ENCODE data around the gene MAP3K5. TPM values are rescaled to one million over a fixed set of nuclear protein-coding genes. Genes with fewer than 3 reads are reported as not detected.
"Not testable (repeated sequence)": the region's sequence is repeated elsewhere in the genome, so short reads cannot be mapped to it uniquely, and the experiment has no call there.

The MAP3K5 gene
- polyA plus RNA-seq, 2 donors = 5.2 to 5.6 TPM

- H3K4me3 ChIP-seq (ENCODE audit: low read depth in 1 of 2, low read length in 2 of 2) = no peak overlapping the region
- 88 to 92% methylated on average over 2 of the region's 2 CpGs for WGBS, 2 donors
- no peaks in the 10 kb centered on the region for H3K4me1 ChIP-seq (ENCODE audit: control insufficient read depth in 2 of 2, insufficient read depth in 2 of 2, low read length in 1 of 2)
- no peaks in the 10 kb centered on the region for H3K27me3 ChIP-seq (ENCODE audit: control insufficient read depth in 1 of 2, insufficient read depth in 2 of 2, low read length in 2 of 2)
- H3K27ac ChIP-seq (ENCODE audit: low read depth in 2 of 2, low read length in 1 of 2) = no peak overlapping the region
- H3K36me3 ChIP-seq (ENCODE audit: control insufficient read depth in 2 of 2, insufficient read depth in 2 of 2, low read length in 1 of 2) = no peaks in the 10 kb centered on the region
- H3K9me3 ChIP-seq (ENCODE audit: control insufficient read depth in 2 of 2, insufficient read depth in 1 of 2, low read depth in 1 of 2, low read length in 1 of 2) = no peaks in the 10 kb centered on the region
Measured at GRCh38 chr6:136795386-136795785, 3.1 kb upstream of the MAP3K5 start.

- Histone ChIP-seq H3K9me3 (ENCODE audit: control insufficient read depth in 2 of 2, insufficient read depth in 1 of 2, low read depth in 1 of 2, low read length in 1 of 2) (no peaks in the 10 kb centered on the region), H3K27ac (ENCODE audit: low read depth in 2 of 2, low read length in 1 of 2) (peak overlapping the region in 1 of 2 donors; percentile 95), H3K4me1 (ENCODE audit: control insufficient read depth in 2 of 2, insufficient read depth in 2 of 2, low read length in 1 of 2) (no peaks in the 10 kb centered on the region), H3K27me3 (ENCODE audit: control insufficient read depth in 1 of 2, insufficient read depth in 2 of 2, low read length in 2 of 2) (no peaks in the 10 kb centered on the region), H3K36me3 (ENCODE audit: control insufficient read depth in 2 of 2, insufficient read depth in 2 of 2, low read length in 1 of 2) (no peaks in the 10 kb centered on the region), H3K4me3 (ENCODE audit: low read depth in 1 of 2, low read length in 2 of 2) (peak overlapping the region; percentile 81 to 96)
- 18 to 21% methylated on average over 8 of the region's 8 CpGs for WGBS, 2 donors
Measured at GRCh38 chr6:136793363-136793762, 1.1 kb upstream of the MAP3K5 start.

- Histone ChIP-seq H3K27me3 (ENCODE audit: control insufficient read depth in 1 of 2, insufficient read depth in 2 of 2, low read length in 2 of 2) (no peaks in the 10 kb centered on the region), H3K9me3 (ENCODE audit: control insufficient read depth in 2 of 2, insufficient read depth in 1 of 2, low read depth in 1 of 2, low read length in 1 of 2) (no peaks in the 10 kb centered on the region), H3K36me3 (ENCODE audit: control insufficient read depth in 2 of 2, insufficient read depth in 2 of 2, low read length in 1 of 2) (no peaks in the 10 kb centered on the region), H3K4me3 (ENCODE audit: low read depth in 1 of 2, low read length in 2 of 2) (peak overlapping the region; percentile 81 to 96), H3K4me1 (ENCODE audit: control insufficient read depth in 2 of 2, insufficient read depth in 2 of 2, low read length in 1 of 2) (no peaks in the 10 kb centered on the region), H3K27ac (ENCODE audit: low read depth in 2 of 2, low read length in 1 of 2) (peak overlapping the region; percentile 94 to 95)
- WGBS, 2 donors = 0 to 1% methylated on average over 9 to 46 of the region's 46 CpGs
Measured at GRCh38 chr6:136792095-136792409, 225 bp downstream of the MAP3K5 start.

GRCh38 chr6:136791296-136792094 is 782 bp downstream of the MAP3K5 start:
- no peaks in the 10 kb centered on the region for H3K36me3 ChIP-seq (ENCODE audit: control insufficient read depth in 2 of 2, insufficient read depth in 2 of 2, low read length in 1 of 2)
- H3K9me3 ChIP-seq (ENCODE audit: control insufficient read depth in 2 of 2, insufficient read depth in 1 of 2, low read depth in 1 of 2, low read length in 1 of 2) = no peaks in the 10 kb centered on the region
- H3K27ac ChIP-seq (ENCODE audit: low read depth in 2 of 2, low read length in 1 of 2) = peak overlapping the region; percentile 94 to 95
- WGBS, 2 donors = 1% methylated on average over 62 of the region's 62 CpGs
- peak overlapping the region; percentile 81 to 96 for H3K4me3 ChIP-seq (ENCODE audit: low read depth in 1 of 2, low read length in 2 of 2)
- peaks cover 0 to 3% of the 10 kb centered on the region in 2 donors for H3K4me1 ChIP-seq (ENCODE audit: control insufficient read depth in 2 of 2, insufficient read depth in 2 of 2, low read length in 1 of 2)
- no peaks in the 10 kb centered on the region for H3K27me3 ChIP-seq (ENCODE audit: control insufficient read depth in 1 of 2, insufficient read depth in 2 of 2, low read length in 2 of 2)

GRCh38 chr6:136790411-136791295 is 1.6 kb downstream of the MAP3K5 start:
- Histone ChIP-seq H3K4me1 (ENCODE audit: control insufficient read depth in 2 of 2, insufficient read depth in 2 of 2, low read length in 1 of 2) (peaks cover 0 to 3% of the 10 kb centered on the region in 2 donors), H3K36me3 (ENCODE audit: control insufficient read depth in 2 of 2, insufficient read depth in 2 of 2, low read length in 1 of 2) (no peaks in the 10 kb centered on the region), H3K27me3 (ENCODE audit: control insufficient read depth in 1 of 2, insufficient read depth in 2 of 2, low read length in 2 of 2) (no peaks in the 10 kb centered on the region), H3K9me3 (ENCODE audit: control insufficient read depth in 2 of 2, insufficient read depth in 1 of 2, low read depth in 1 of 2, low read length in 1 of 2) (no peaks in the 10 kb centered on the region), H3K4me3 (ENCODE audit: low read depth in 1 of 2, low read length in 2 of 2) (peak overlapping the region; percentile 81 to 96), H3K27ac (ENCODE audit: low read depth in 2 of 2, low read length in 1 of 2) (peak overlapping the region; percentile 94 to 95)
- WGBS, 2 donors = 18 to 22% methylated on average over 7 of the region's 7 CpGs

GRCh38 chr6:136789440-136789839 is 2.8 kb downstream of the MAP3K5 start:
- H3K4me3 ChIP-seq (ENCODE audit: low read depth in 1 of 2, low read length in 2 of 2) = peak overlapping the region; percentile 3 to 31
- H3K27me3 ChIP-seq (ENCODE audit: control insufficient read depth in 1 of 2, insufficient read depth in 2 of 2, low read length in 2 of 2); H3K27ac ChIP-seq (ENCODE audit: low read depth in 2 of 2, low read length in 1 of 2); H3K4me1 ChIP-seq (ENCODE audit: control insufficient read depth in 2 of 2, insufficient read depth in 2 of 2, low read length in 1 of 2); H3K36me3 ChIP-seq (ENCODE audit: control insufficient read depth in 2 of 2, insufficient read depth in 2 of 2, low read length in 1 of 2); H3K9me3 ChIP-seq (ENCODE audit: control insufficient read depth in 2 of 2, insufficient read depth in 1 of 2, low read depth in 1 of 2, low read length in 1 of 2): not testable (repeated sequence)
- 87 to 90% methylated on average over 3 of the region's 3 CpGs for WGBS, 2 donors

- H3K4me3 ChIP-seq (ENCODE audit: low read depth in 1 of 2, low read length in 2 of 2) = no peak overlapping the region
- no peaks in the 10 kb centered on the region for H3K27me3 ChIP-seq (ENCODE audit: control insufficient read depth in 1 of 2, insufficient read depth in 2 of 2, low read length in 2 of 2)
- H3K4me1 ChIP-seq (ENCODE audit: control insufficient read depth in 2 of 2, insufficient read depth in 2 of 2, low read length in 1 of 2) = peaks cover 4 to 12% of the 10 kb centered on the region in 2 donors
- H3K36me3 ChIP-seq (ENCODE audit: control insufficient read depth in 2 of 2, insufficient read depth in 2 of 2, low read length in 1 of 2) = peaks cover 0 to 3% of the 10 kb centered on the region in 2 donors
- no peaks in the 10 kb centered on the region for H3K9me3 ChIP-seq (ENCODE audit: control insufficient read depth in 2 of 2, insufficient read depth in 1 of 2, low read depth in 1 of 2, low read length in 1 of 2)
- WGBS, 2 donors = 66 to 73% methylated on average over 7 of the region's 7 CpGs
- H3K27ac ChIP-seq (ENCODE audit: low read depth in 2 of 2, low read length in 1 of 2) = peak overlapping the region in 1 of 2 donors; percentile 15
Measured at GRCh38 chr6:136788069-136788902, 4.0 kb downstream of the MAP3K5 start.

GRCh38 chr6:136787726-136788068 is 4.6 kb downstream of the MAP3K5 start:
- Histone ChIP-seq H3K27ac (ENCODE audit: low read depth in 2 of 2, low read length in 1 of 2) (peak overlapping the region; percentile 6 to 15), H3K9me3 (ENCODE audit: control insufficient read depth in 2 of 2, insufficient read depth in 1 of 2, low read depth in 1 of 2, low read length in 1 of 2) (no peaks in the 10 kb centered on the region), H3K4me1 (ENCODE audit: control insufficient read depth in 2 of 2, insufficient read depth in 2 of 2, low read length in 1 of 2) (peaks cover 5 to 12% of the 10 kb centered on the region in 2 donors), H3K36me3 (ENCODE audit: control insufficient read depth in 2 of 2, insufficient read depth in 2 of 2, low read length in 1 of 2) (peaks cover 0 to 3% of the 10 kb centered on the region in 2 donors), H3K4me3 (ENCODE audit: low read depth in 1 of 2, low read length in 2 of 2) (peak overlapping the region in 1 of 2 donors; percentile 20), H3K27me3 (ENCODE audit: control insufficient read depth in 1 of 2, insufficient read depth in 2 of 2, low read length in 2 of 2) (no peaks in the 10 kb centered on the region)
- 70 to 73% methylated on average over 4 of the region's 4 CpGs for WGBS, 2 donors

- WGBS, 2 donors = 88 to 91% methylated on average over 6 of the region's 6 CpGs
- Histone ChIP-seq H3K4me3 (ENCODE audit: low read depth in 1 of 2, low read length in 2 of 2) (no peak overlapping the region), H3K4me1 (ENCODE audit: control insufficient read depth in 2 of 2, insufficient read depth in 2 of 2, low read length in 1 of 2) (peaks cover 5 to 12% of the 10 kb centered on the region in 2 donors), H3K36me3 (ENCODE audit: control insufficient read depth in 2 of 2, insufficient read depth in 2 of 2, low read length in 1 of 2) (peaks cover 0 to 3% of the 10 kb centered on the region in 2 donors), H3K9me3 (ENCODE audit: control insufficient read depth in 2 of 2, insufficient read depth in 1 of 2, low read depth in 1 of 2, low read length in 1 of 2) (no peaks in the 10 kb centered on the region), H3K27me3 (ENCODE audit: control insufficient read depth in 1 of 2, insufficient read depth in 2 of 2, low read length in 2 of 2) (no peaks in the 10 kb centered on the region), H3K27ac (ENCODE audit: low read depth in 2 of 2, low read length in 1 of 2) (no peak overlapping the region)
Measured at GRCh38 chr6:136786658-136787057, 5.6 kb downstream of the MAP3K5 start.

Data from esophagus (tissue), 2 donors.